ENCODE results near the gene C16orf92. TPM values are rescaled to one million over a fixed set of nuclear protein-coding genes. Genes with fewer than 3 reads are reported as not detected.

The C16orf92 gene
- total RNA-seq, 1 experiment from 2014 or later, result not detected

DNA sequence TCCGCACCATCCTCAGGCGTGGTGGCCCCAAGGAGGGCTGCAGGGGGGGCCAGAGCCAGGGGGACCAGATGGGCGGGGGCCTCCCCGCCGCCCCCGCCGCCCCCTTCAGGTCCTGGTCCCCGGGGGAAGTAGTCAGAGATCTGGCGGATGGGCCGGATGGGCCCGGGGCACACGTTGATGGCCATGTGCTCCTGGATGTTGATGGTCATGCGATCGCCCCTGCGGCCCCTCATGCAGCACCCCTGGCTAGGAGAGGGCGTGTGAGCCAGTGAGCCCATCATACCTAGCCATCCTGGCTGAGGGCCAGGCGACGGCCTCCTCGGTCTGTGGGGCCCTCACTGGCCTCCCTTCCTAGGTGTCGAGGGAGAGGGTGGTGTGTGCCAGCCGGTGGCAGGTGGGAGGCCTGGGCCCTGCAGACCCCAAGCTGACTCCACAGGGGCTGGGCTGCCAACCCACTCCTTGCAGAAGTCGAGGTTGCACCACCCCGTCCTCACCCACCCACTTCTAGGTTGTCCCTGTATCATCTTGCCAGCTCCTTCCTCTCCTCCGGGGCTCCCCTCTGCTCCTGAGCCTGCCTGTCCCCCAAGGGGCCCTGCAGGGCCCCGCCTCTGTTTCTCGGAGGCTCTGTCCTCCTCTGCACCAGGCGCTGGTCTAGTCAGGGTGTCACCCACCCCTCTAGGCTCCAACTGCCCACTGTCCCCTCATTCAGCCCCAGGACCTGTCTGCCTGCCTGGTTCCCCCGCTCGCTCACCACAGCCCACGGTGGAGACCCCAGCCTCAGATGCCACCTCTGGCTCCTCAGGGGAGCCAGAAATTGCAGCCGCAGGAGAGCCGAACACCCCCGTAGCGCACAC, 12.8 kb upstream of the C16orf92 start:
- Mint-ChIP-seq H3K4me3 (peak overlapping the region; percentile 78), H3K36me3 (no peaks in the 10 kb centered on the region), H3K9me3 (no peaks in the 10 kb centered on the region), H3K27me3 (ENCODE audit: low read depth) (peaks cover 26% of the 10 kb centered on the region), H3K27ac (no peak overlapping the region), H3K4me1 (peaks cover 17% of the 10 kb centered on the region)
- CTCF ChIA-PET, result interaction anchor here (0.6 to 4.2 kb wide), 7 partner anchors 9 to 162 kb away, joined by 3 to 29 read pairs (median 3); partner anchors contain the start of genes CDIPT and TLCD3B
- POLR2A ChIA-PET, result interaction anchor here (0.6 to 1.4 kb wide), 3 partner anchors 15 to 201 kb away, joined by 3 to 8 read pairs (median 4); no protein-coding TSS in a partner anchor
- ATAC-seq (0 out of 2 replicates have a peak, but pooled peaks have one; percentile 2), DNase-seq (ENCODE audit: low spot score) (no peak)
- TF ChIP-seq JUN (CRISPR knock-in tag; IDR thresholded peaks at IDR 0.05) (no peak), ATF1 (CRISPR knock-in tag; IDR thresholded peaks at IDR 0.05) (no peak), ZBTB43 (CRISPR knock-in tag; IDR thresholded peaks at IDR 0.05) (no peak), E2F5 (CRISPR knock-in tag; IDR thresholded peaks at IDR 0.05) (no peak), MXD4 (CRISPR knock-in tag; IDR thresholded peaks at IDR 0.05; ENCODE audit: borderline replicate concordance) (no peak), ZNF281 (CRISPR knock-in tag; IDR thresholded peaks at IDR 0.05) (no peak), NFE2L1 (CRISPR knock-in tag; IDR thresholded peaks at IDR 0.05) (no peak), MAX (CRISPR knock-in tag; IDR thresholded peaks at IDR 0.05) (peak; percentile 60), ZMAT4 (CRISPR knock-in tag; IDR thresholded peaks at IDR 0.05) (no peak), KAT7 (CRISPR knock-in tag; IDR thresholded peaks at IDR 0.05; ENCODE audit: borderline replicate concordance) (no peak), SMAD4 (CRISPR knock-in tag; IDR thresholded peaks at IDR 0.05) (0 out of 2 replicates have a peak, but pooled peaks have one; percentile 31), ZNF396 (CRISPR knock-in tag; IDR thresholded peaks at IDR 0.05; ENCODE audit: borderline replicate concordance) (no peak)
- TF ChIP-seq, protein P1, sequence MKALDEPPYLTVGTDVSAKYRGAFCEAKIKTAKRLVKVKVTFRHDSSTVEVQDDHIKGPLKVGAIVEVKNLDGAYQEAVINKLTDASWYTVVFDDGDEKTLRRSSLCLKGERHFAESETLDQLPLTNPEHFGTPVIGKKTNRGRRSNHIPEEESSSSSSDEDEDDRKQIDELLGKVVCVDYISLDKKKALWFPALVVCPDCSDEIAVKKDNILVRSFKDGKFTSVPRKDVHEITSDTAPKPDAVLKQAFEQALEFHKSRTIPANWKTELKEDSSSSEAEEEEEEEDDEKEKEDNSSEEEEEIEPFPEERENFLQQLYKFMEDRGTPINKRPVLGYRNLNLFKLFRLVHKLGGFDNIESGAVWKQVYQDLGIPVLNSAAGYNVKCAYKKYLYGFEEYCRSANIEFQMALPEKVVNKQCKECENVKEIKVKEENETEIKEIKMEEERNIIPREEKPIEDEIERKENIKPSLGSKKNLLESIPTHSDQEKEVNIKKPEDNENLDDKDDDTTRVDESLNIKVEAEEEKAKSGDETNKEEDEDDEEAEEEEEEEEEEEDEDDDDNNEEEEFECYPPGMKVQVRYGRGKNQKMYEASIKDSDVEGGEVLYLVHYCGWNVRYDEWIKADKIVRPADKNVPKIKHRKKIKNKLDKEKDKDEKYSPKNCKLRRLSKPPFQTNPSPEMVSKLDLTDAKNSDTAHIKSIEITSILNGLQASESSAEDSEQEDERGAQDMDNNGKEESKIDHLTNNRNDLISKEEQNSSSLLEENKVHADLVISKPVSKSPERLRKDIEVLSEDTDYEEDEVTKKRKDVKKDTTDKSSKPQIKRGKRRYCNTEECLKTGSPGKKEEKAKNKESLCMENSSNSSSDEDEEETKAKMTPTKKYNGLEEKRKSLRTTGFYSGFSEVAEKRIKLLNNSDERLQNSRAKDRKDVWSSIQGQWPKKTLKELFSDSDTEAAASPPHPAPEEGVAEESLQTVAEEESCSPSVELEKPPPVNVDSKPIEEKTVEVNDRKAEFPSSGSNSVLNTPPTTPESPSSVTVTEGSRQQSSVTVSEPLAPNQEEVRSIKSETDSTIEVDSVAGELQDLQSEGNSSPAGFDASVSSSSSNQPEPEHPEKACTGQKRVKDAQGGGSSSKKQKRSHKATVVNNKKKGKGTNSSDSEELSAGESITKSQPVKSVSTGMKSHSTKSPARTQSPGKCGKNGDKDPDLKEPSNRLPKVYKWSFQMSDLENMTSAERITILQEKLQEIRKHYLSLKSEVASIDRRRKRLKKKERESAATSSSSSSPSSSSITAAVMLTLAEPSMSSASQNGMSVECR (CRISPR knock-in tag; IDR thresholded peaks at IDR 0.05; ENCODE audit: borderline replicate concordance), result no peak
- TF ChIP-seq, protein P2, sequence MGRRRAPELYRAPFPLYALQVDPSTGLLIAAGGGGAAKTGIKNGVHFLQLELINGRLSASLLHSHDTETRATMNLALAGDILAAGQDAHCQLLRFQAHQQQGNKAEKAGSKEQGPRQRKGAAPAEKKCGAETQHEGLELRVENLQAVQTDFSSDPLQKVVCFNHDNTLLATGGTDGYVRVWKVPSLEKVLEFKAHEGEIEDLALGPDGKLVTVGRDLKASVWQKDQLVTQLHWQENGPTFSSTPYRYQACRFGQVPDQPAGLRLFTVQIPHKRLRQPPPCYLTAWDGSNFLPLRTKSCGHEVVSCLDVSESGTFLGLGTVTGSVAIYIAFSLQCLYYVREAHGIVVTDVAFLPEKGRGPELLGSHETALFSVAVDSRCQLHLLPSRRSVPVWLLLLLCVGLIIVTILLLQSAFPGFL (CRISPR knock-in tag; IDR thresholded peaks at IDR 0.05; ENCODE audit: borderline replicate concordance), result no peak
- TF ChIP-seq, protein P3, sequence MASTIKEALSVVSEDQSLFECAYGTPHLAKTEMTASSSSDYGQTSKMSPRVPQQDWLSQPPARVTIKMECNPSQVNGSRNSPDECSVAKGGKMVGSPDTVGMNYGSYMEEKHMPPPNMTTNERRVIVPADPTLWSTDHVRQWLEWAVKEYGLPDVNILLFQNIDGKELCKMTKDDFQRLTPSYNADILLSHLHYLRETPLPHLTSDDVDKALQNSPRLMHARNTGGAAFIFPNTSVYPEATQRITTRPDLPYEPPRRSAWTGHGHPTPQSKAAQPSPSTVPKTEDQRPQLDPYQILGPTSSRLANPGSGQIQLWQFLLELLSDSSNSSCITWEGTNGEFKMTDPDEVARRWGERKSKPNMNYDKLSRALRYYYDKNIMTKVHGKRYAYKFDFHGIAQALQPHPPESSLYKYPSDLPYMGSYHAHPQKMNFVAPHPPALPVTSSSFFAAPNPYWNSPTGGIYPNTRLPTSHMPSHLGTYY (CRISPR knock-in tag; IDR thresholded peaks at IDR 0.05), result no peak
